B cell (primary cell): ENCODE results near the gene ELL. TPM values are rescaled to one million over a fixed set of nuclear protein-coding genes. Genes with fewer than 3 reads are reported as not detected.
A peak's percentile ranks its signal among the peaks of the same experiment; 100 is the strongest.
"Not testable (repeated sequence)": the region's sequence is repeated elsewhere in the genome, so short reads cannot be mapped to it uniquely, and the experiment has no call there.

Source experiments
- ATAC-seq: fragments of 200-7000 bp; cut with Tn5 transposase; one replicate; pipeline ENCODE4 v1.10.0; 2021; ENCODE audit warnings: low read depth, mild to moderate bottlenecking, moderate number of reproducible peaks, moderate library complexity
- CTCF ChIA-PET: fragments of 350-600 bp; sonication (Branson Sonifier 250); formaldehyde crosslinking; loops from one replicate; lab custom pipeline; 2021; ENCODE audit warnings: antibody characterized with exemption, inconsistent platforms; lab: Charles Lee
- POLR2A ChIA-PET: fragments of 350-600 bp; sonication (Branson Sonifier 250); formaldehyde crosslinking; loops from one replicate; lab custom pipeline; 2021; ENCODE audit warnings: antibody characterized with exemption; lab: Charles Lee
- DNase-seq: peaks from one replicate; pipeline ENCODE4 v3.0.0; 2013
- H2AFZ ChIP-seq: 2 replicates; pipeline ENCODE4 v1.6.1; 2012; ENCODE audit warnings: mild to moderate bottlenecking, low read depth, low read length; ENCODE audit not compliant: insufficient read depth, poor library complexity, severe bottlenecking
- H3K27ac ChIP-seq, 2 donors: 1 replicate in 1 of 2; 2 replicates in 1 of 2; pipeline ENCODE4 v1.5.1; 2012 to 2013; ENCODE audit warnings: low read length in 2 of 2, mild to moderate bottlenecking in 2 of 2, moderate library complexity in 1 of 2
- H3K27me3 ChIP-seq, 4 experiments: fragments of 200-600 bp in 1 of 4; sonication (generic) in 1 of 4; replicated peaks in 1 of 4; 1 replicate in 2 of 4; 2 replicates in 2 of 4; pipeline versions ENCODE4 v1.6.1 to v1.7.0; 2013 to 2016; ENCODE audit warnings: low read length in 3 of 4, mild to moderate bottlenecking in 2 of 4, mixed read lengths in 1 of 4, moderate library complexity in 1 of 4; ENCODE audit not compliant: insufficient read depth in 4 of 4, control insufficient read depth in 3 of 4; ENCODE audit errors: control extremely low read depth in 1 of 4
- H3K36me3 ChIP-seq, 2 experiments: replicated peaks in 1 of 2; 1 replicate in 1 of 2; 2 replicates in 1 of 2; pipeline versions ENCODE4 v1.6.1 to v1.7.1; 2013; ENCODE audit warnings: low read length in 1 of 2; ENCODE audit not compliant: insufficient read depth in 2 of 2, control insufficient read depth in 1 of 2; ENCODE audit errors: control extremely low read depth in 1 of 2, extremely low read depth in 1 of 2
- H3K4me1 ChIP-seq, 2 donors: fragments of 200-600 bp in 1 of 2; sonication (generic) in 1 of 2; 1 replicate in 1 of 2; 2 replicates in 1 of 2; pipeline versions ENCODE4 v1.5.1 to v1.6.1; 2013 to 2017; ENCODE audit warnings: low read length in 2 of 2; ENCODE audit not compliant: control insufficient read depth in 2 of 2, insufficient read depth in 2 of 2
- H3K4me2 ChIP-seq: replicated peaks from 2 replicates; pipeline ENCODE3; 2012; ENCODE audit warnings: mild to moderate bottlenecking, low read depth, low read length; ENCODE audit not compliant: poor library complexity, severe bottlenecking
- H3K4me3 ChIP-seq, 5 experiments: fragments of 200-600 bp in 1 of 5; sonication (generic) in 1 of 5; 1 replicate in 3 of 5; 2 replicates in 2 of 5; pipeline versions ENCODE4 v1.5.1 to v1.7.0; 2011 to 2016; ENCODE audit warnings: low read length in 4 of 5, mild to moderate bottlenecking in 4 of 5, low read depth in 2 of 5, control low read depth in 1 of 5, moderate library complexity in 1 of 5; ENCODE audit not compliant: insufficient read depth in 1 of 5; ENCODE audit errors: control extremely low read depth in 1 of 5, extremely low read depth in 1 of 5
- H3K79me2 ChIP-seq: fragments of 200-600 bp; sonication (generic); one replicate; pipeline ENCODE4 v1.6.0; 2016; ENCODE audit warnings: low read length; ENCODE audit not compliant: control insufficient read depth, insufficient read depth
- H3K9ac ChIP-seq: fragments of 200-600 bp; sonication (generic); 2 replicates; pipeline ENCODE4 v1.6.1; 2017; ENCODE audit warnings: mild to moderate bottlenecking, low read length, moderate library complexity
- H3K9me3 ChIP-seq, 3 donors: one replicate each; pipeline versions ENCODE4 v1.6.1 to v1.7.1; 2013; ENCODE audit warnings: low read length in 2 of 3; ENCODE audit not compliant: control insufficient read depth in 2 of 3, insufficient read depth in 1 of 3; ENCODE audit errors: control extremely low read depth in 1 of 3
- H4K20me1 ChIP-seq: 2 replicates; pipeline ENCODE4 v1.6.0; 2012; ENCODE audit warnings: mild to moderate bottlenecking, low read length; ENCODE audit not compliant: insufficient read depth, control insufficient read depth, poor library complexity, severe bottlenecking
- H3K27ac Mint-ChIP-seq: one replicate; pipeline ENCODE4 v1.8.0; 2021; ENCODE audit warnings: mixed read lengths
- H3K27me3 Mint-ChIP-seq: one replicate; pipeline ENCODE4 v1.8.0; 2021; ENCODE audit warnings: mixed read lengths
- H3K4me1 Mint-ChIP-seq: one replicate; pipeline ENCODE4 v1.8.0; 2021; ENCODE audit warnings: mixed read lengths
- H3K4me3 Mint-ChIP-seq: one replicate; pipeline ENCODE4 v1.8.0; 2021; ENCODE audit warnings: mixed read lengths
- H3K9me3 Mint-ChIP-seq: one replicate; pipeline ENCODE4 v1.8.0; 2022; ENCODE audit warnings: mixed read lengths; ENCODE audit not compliant: insufficient read depth
- EZH2 ChIP-seq: IDR thresholded peaks from 2 replicates; pipeline ENCODE4 v1.6.1; 2012; ENCODE audit warnings: borderline replicate concordance, low read depth, mild to moderate bottlenecking, moderate library complexity, low read length; ENCODE audit not compliant: insufficient read depth, poor library complexity, severe bottlenecking
- WGBS: methylation state at CpG from one replicate; pipeline ENCODE4 v1.1.5; 2013; ENCODE audit warnings: missing lambda C conversion rate; ENCODE audit not compliant: insufficient coverage; 5-methylcytosine and 5-hydroxymethylcytosine counted together
- intact Hi-C: fragments of 100-400 bp; cut with micrococcal nuclease; formaldehyde crosslinking; loops from one replicate; pipeline ENCODE4 v1.10.0; 2022
- polyA plus RNA-seq: library from polyadenylated mRNA; depleted of rRNA; stranded (reverse); fragments of >200 nt; gene quantifications from 2 replicates; pipeline ENCODE4 v1.2.3, GENCODE V29; 2012
- total RNA-seq, 2 donors: library from RNA; stranded (reverse); fragments of 120-200 nt in 1 of 2; gene quantifications; 1 replicate in 1 of 2; 2 replicates in 1 of 2; pipeline versions ENCODE4 v1.2.3 to v1.2.4, GENCODE V29; 2013 to 2022
- TF ChIP-seq, protein P1 (sequence below): fragments of 200-600 bp; IDR thresholded peaks from one replicate; pipeline ENCODE4 v1.8.0; 2022; ENCODE audit warnings: antibody characterized with exemption, mild to moderate bottlenecking

ELL gene
- total and polyA plus RNA-seq, 2 donors (not counting 1 experiment from before 2014, with no cell fraction given) = 21.2 to 31.4 TPM

DNA sequence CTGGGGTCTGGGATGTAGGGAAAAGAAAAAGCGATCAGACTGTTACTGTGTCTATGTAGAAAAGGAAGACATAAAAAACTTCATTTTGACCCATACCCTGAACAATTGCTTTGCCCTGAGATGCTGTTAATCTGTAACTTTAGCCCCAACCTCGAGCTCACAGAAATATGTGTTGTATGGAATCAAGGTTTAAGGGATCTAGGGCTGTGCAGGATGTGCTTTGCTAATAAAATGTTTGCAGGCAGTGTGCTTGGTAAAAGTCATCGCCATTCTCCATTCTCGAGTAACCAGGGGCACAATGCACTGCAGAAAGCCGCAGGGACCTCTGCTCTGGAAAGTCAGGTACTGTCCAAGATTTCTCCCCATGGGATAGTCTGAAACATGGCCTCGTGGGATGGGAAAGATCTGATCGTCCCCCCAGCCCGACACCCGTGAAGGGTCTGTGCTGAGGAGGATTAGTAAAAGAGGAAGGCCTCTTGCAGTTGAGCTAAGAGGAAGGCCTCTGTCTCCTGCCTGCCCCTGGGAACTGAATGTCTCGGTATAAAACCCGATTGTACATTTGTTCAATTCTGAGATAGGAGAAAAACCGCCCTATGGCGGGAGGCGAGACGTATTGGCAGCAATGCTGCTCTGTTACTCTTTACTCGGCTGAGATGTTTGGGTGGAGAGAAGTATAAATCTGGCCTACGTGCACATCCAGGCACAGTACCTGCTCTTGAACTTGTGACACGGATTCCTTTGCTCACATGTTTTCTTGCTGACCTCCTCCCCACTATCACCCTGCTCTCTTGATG is 119.2 kb downstream of the ELL start:
- H3K4me2 ChIP-seq = peak overlapping the region; percentile 61

DNA sequence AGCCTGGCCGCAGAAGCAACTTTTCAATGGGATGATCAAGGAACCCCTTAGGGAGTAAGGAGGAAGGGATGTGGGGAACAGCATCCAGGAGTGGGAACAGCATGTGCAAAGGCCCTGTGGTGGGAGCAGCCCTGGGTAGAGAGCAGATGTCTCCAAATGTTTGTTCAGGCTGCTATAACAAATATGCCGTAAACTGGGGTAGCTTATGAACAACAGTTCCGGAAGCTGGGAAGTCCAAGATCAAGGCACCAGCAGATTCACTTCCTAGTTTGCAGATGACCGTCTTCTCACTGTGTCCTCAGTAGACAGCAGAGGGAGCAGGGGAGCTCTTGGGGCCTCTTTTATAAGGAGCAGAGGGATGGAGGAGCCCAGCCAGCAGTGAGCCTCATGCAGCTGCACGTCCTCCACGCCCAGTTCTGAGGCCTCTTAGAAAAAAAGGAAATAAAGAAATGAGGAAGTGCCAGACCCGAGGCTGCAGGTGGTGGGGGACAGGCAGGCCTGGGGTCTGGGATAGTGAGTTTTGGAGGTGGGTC is 120.2 kb downstream of the ELL start:
- H3K4me1 ChIP-seq = peaks cover 28 to 41% of the 10 kb centered on the region in 2 donors
- H3K27ac ChIP-seq = peak overlapping the region; percentile 60 to 65
- no peaks in the 10 kb centered on the region for H3K27me3 Mint-ChIP-seq
- peak; percentile 73 for ATAC-seq
- H3K27ac Mint-ChIP-seq = peak overlapping the region; percentile 86
- CTCF ChIA-PET = interaction anchor here (0.7 to 12.4 kb wide), 8 partner anchors 9 to 194 kb away, joined by 3 to 112 read pairs (median 6); partner anchors contain the start of gene SSBP4
- intact Hi-C loops = loop anchor here (1.0 kb wide), 1 partner anchor 9 kb away; no protein-coding TSS in a partner anchor
- peak overlapping the region; percentile 46 for H3K4me3 Mint-ChIP-seq
- no peak overlapping the region for H3K4me3 ChIP-seq
- H3K27me3 ChIP-seq = peaks cover 0 to 2% (median 0%) of the 10 kb centered on the region in 4 experiments
- H3K4me2 ChIP-seq = peak overlapping the region; percentile 61
- TF ChIP-seq, protein P1, sequence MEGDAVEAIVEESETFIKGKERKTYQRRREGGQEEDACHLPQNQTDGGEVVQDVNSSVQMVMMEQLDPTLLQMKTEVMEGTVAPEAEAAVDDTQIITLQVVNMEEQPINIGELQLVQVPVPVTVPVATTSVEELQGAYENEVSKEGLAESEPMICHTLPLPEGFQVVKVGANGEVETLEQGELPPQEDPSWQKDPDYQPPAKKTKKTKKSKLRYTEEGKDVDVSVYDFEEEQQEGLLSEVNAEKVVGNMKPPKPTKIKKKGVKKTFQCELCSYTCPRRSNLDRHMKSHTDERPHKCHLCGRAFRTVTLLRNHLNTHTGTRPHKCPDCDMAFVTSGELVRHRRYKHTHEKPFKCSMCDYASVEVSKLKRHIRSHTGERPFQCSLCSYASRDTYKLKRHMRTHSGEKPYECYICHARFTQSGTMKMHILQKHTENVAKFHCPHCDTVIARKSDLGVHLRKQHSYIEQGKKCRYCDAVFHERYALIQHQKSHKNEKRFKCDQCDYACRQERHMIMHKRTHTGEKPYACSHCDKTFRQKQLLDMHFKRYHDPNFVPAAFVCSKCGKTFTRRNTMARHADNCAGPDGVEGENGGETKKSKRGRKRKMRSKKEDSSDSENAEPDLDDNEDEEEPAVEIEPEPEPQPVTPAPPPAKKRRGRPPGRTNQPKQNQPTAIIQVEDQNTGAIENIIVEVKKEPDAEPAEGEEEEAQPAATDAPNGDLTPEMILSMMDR = peak; percentile 19
- no peak for TF ChIP-seq EZH2
- H3K4me1 Mint-ChIP-seq = peaks cover 40% of the 10 kb centered on the region
- H4K20me1 ChIP-seq = no peaks in the 10 kb centered on the region
- DNase-seq = peak; percentile 63
- H3K9me3 ChIP-seq = peaks cover 0 to 5% (median 0%) of the 10 kb centered on the region in 3 donors
- H3K79me2 ChIP-seq = peaks cover 8% of the 10 kb centered on the region
- H3K36me3 ChIP-seq = no peaks in the 10 kb centered on the region
- no peaks in the 10 kb centered on the region for H3K9me3 Mint-ChIP-seq
- WGBS = 20% methylated on average over 7 of the region's 7 CpGs
- no peak overlapping the region for H2AFZ ChIP-seq
- H3K9ac ChIP-seq = no peak overlapping the region
- POLR2A ChIA-PET = interaction anchor here (0.6 to 2.0 kb wide), 6 partner anchors 9 to 120 kb away, joined by 3 to 9 read pairs (median 5); partner anchors contain the start of genes JUND and SSBP4

More for the DNA sequence above, 119.2 kb downstream of the ELL start:
- Mint-ChIP-seq H3K4me1 (peaks cover 34% of the 10 kb centered on the region), H3K27ac (peak overlapping the region; percentile 89), H3K4me3 (peak overlapping the region; percentile 60)
- H3K36me3 ChIP-seq, ATAC-seq, H3K9me3 ChIP-seq, H3K27me3 Mint-ChIP-seq, H3K79me2 ChIP-seq, DNase-seq, H4K20me1 ChIP-seq, H3K27me3 ChIP-seq, intact Hi-C loops, H3K9ac ChIP-seq, H3K9me3 Mint-ChIP-seq, H3K4me3 ChIP-seq, H2AFZ ChIP-seq: not testable (repeated sequence)
- Histone ChIP-seq H3K4me1 (peaks cover 20 to 32% of the 10 kb centered on the region in 2 donors), H3K27ac (peak overlapping the region; percentile 60 to 65)
- CTCF ChIA-PET = interaction anchor here (1.2 to 12.4 kb wide), 7 partner anchors 8 to 195 kb away, joined by 3 to 112 read pairs (median 6); partner anchors contain the start of gene SSBP4
- WGBS = 38% methylated on average over 15 of the region's 18 CpGs
- POLR2A ChIA-PET = interaction anchor here (0.9 to 2.0 kb wide), 4 partner anchors 12 to 121 kb away, joined by 3 to 9 read pairs (median 5); partner anchors contain the start of genes JUND and SSBP4
